Raji (cell line): ENCODE results near the gene VAPB.

Source experiments
- POLR2A ChIP-seq: IDR thresholded peaks from 2 replicates; pipeline ENCODE4 v1.6.1; 2011; ENCODE audit warnings: low read depth, low read length, control low read depth; ENCODE audit not compliant: insufficient read depth

The VAPB gene

DNA sequence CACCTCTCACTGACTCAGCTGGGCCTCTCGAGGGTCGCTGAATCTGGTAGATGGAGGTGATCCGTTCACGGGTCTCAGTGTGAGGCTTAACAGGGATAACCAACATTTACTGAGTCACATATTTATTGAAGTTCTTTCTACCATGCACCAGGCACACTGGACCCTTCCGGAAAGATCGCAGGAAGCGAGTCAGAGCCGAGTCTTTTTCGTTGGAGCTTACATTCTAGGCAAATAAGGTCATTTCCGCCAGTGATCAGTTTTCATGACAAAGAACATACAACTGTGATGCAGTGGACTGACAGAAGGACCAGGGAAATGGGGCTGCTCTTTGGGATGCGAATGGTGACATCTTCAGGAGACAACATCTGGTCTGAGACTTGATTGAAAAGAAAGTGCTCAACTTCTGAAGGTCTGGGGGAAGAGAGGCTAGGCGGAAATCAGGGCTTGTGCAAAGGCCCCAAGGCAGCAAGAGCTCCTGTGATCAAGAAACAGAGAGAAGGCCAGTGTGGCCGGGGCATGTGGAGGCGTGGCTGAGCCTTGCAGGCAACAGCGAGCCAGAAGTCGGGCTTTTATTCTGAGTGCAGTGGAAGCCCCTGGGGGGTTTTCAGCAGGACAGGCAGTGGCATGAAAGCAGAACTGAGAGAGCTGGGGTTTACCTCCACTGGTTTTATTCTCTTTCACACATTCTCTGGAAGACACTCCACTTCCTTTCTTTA lies 69.5 kb downstream of the VAPB start:
- no peak for TF ChIP-seq POLR2A

- TF ChIP-seq POLR2A, result no peak
Observed at GRCh38 chr20:58459058-58459750, 70.2 kb downstream of the VAPB start.

- TF ChIP-seq POLR2A, result no peak
Observed at GRCh38 chr20:58461104-58461503, 72.1 kb downstream of the VAPB start.

GRCh38 chr20:58461899-58462298 lies 72.9 kb downstream of the VAPB start:
- TF ChIP-seq POLR2A, result no peak

- no peak for TF ChIP-seq POLR2A
Observed at GRCh38 chr20:58463256-58463655, 74.2 kb downstream of the VAPB start.

GRCh38 chr20:58464838-58465237 lies 75.8 kb downstream of the VAPB start:
- no peak for TF ChIP-seq POLR2A

DNA sequence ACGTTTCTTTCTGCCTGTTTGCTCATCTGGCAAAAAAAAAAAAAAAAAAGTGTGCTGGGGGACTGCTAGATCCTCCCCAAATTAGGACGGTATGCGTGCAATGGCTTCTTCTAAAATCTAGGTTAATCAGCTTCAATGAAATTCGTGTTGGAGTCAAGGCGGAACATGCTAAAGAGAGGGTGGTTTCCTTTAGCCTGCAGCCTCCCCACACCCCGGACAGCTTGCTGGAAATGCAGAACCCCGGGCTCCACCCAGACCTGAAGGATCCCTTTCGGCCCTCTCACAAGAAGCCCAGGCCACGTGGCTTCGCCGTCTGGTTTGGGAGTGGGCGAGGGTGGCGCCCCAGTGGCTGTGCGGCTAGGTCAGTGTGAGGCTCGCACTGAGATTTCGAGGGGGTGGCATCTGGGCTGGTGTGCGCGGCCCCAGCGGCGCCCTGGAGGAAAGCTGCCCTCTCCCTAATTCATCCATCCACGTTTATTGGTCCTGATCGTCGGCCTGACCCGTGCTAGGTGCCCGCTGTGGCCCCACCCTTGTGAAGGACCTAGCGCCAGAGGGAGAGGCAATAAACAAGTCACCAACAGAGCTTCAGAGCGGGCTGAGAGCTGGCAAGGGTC lies 77.2 kb downstream of the VAPB start:
- TF ChIP-seq POLR2A, result no peak

- no peak for TF ChIP-seq POLR2A
Observed at GRCh38 chr20:58466729-58467571, 77.9 kb downstream of the VAPB start.

DNA sequence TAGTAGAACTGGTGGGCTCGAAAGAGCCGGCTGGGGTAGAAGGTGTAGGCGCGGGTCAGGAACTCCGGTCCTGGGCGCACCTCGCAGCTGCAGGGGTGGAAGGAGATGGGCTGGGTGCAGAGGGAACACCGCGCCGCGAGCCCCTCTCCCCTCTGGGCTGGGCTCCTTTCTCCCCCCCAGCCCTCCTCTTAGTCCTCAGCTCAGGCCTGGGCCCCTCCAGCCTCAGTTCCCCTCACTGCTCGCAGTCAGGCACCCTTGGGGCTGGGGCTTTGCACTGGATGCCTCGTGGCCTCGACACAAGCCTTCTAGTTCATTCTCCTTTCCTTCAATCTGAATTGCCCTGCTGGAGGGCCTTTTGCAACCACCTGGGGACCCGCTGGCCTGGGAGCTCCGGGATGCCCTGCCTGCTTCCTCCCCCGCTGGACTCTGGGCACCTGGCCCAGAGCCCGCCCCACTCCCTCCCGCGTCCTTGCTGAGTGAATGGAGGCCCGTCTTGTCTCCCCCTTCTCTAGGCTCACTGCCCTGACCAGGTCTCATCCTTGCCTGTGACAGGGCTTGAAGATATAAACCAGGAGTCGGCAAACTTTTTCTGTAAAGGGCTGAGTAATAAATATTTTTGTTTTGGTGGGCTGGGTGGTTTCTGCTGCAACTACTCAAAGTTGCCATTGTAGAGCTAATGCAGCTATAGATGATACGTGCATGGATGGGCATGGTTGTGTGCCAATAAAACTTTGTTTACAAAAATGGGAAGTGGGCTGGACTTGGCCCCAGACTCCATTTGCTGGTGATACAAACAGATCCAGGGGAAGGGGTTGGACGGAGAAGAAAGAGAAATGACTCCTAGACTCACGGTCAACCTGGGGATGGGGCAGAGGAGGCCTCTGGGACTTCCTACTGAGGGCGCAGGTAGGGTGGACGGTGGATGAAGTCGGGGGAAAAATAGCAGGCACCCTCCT lies 78.8 kb downstream of the VAPB start:
- no peak for TF ChIP-seq POLR2A

DNA sequence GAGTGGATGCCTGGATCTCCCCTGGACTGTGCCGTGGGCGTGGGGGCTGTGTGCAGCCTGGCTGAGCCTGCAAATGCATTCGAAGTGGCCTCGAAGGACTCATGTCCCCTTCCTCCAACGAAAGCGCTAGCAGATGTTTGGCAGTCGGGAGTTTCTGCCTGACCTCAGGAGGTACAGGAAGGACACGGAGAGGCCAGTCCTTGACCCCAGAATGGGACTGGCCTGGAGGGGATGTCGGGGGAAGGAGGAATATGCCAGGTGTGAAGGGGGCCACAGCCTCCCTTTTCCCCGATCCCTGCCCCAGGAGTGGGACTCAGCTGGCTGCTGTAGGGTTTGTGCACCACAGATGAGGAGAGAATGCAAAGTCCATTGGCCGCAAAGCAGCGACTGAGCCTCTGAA lies 80.6 kb downstream of the VAPB start:
- no peak for TF ChIP-seq POLR2A

DNA sequence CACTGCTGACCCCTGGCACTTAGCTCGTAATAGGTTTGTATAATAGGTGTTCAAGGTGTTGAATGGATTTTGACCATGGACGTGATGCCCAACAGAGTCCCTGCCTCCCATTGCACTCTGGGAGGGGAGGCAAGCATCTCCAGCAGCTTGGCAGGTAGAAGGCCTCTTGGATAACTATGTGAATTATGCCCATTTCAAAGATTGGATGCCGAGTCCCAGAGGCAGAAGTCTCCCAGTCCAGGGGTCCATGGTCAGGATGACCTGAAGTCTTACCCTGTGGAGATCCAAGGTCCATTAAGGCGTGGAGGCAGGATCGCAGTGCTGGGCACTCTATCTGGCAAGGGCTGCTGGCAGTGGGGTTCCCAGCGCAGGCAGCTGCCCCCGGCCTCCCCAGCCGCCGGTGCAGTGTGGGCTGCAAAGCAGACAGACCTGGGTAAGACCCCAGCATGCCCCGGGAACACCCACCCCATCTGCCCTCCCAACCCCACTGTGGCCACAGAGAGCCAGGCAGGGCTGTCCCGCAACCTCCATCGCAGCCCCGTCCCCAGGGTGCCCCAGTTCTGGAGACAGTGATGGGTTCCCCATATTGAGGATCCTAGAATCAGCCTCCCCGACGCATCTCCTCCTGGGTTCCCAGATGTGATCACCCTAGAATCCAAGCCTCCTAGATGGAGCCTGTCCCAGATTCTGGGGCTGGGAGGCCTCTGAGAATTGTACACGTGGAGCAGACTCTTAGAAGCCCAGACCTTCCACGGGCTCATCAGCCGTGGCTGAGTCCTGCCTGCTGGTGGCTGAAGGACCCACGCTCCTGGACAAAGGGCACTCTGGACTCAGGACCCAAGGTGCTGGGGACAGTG lies 81.5 kb downstream of the VAPB start:
- TF ChIP-seq POLR2A, result no peak

GRCh38 chr20:58471193-58472164 lies 82.5 kb downstream of the VAPB start:
- no peak for TF ChIP-seq POLR2A
